Lung (tissue), 12 donors: Measurements from ENCODE around the gene CALR3. TPM values are rescaled to one million over a fixed set of nuclear protein-coding genes. Genes with fewer than 3 reads are reported as not detected.
A peak's percentile ranks its signal among the peaks of the same experiment; 100 is the strongest.

Experiments used
- ATAC-seq: fragments of 200-7000 bp; cut with Tn5 transposase; one replicate; pipeline ENCODE4 v1.9.1; 2020; ENCODE audit warnings: moderate number of reproducible peaks; ENCODE audit not compliant: insufficient read depth, low FRiP score
- DNase-seq, 3 donors: peaks; one replicate each; pipeline ENCODE4 v3.0.0-alpha.2; 2013 to 2017
- H3K27ac ChIP-seq, 2 donors: one replicate each; pipeline ENCODE4 v1.5.1; 2013; ENCODE audit warnings: mild to moderate bottlenecking in 2 of 2, moderate library complexity in 2 of 2, control low read depth in 1 of 2, inconsistent platforms in 1 of 2, low read depth in 1 of 2, low read length in 1 of 2
- H3K27me3 ChIP-seq, 3 donors: one replicate each; pipeline ENCODE4 v1.5.1; 2013; ENCODE audit warnings: low read length in 2 of 3; ENCODE audit not compliant: control insufficient read depth in 3 of 3, insufficient read depth in 3 of 3
- H3K36me3 ChIP-seq, 4 donors: one replicate each; pipeline ENCODE4 v1.5.1; 2013; ENCODE audit warnings: low read length in 4 of 4, mild to moderate bottlenecking in 1 of 4, moderate library complexity in 1 of 4; ENCODE audit not compliant: control insufficient read depth in 4 of 4, insufficient read depth in 4 of 4
- H3K4me1 ChIP-seq, 5 donors: one replicate each; pipeline ENCODE4 v1.5.1; 2013; ENCODE audit warnings: low read length in 5 of 5, mild to moderate bottlenecking in 2 of 5, moderate library complexity in 1 of 5; ENCODE audit not compliant: control insufficient read depth in 5 of 5, insufficient read depth in 5 of 5
- H3K4me3 ChIP-seq: one replicate; pipeline ENCODE4 v1.5.1; 2013; ENCODE audit warnings: mild to moderate bottlenecking, control low read depth, moderate library complexity
- H3K9ac ChIP-seq, 2 donors: one replicate each; pipeline ENCODE4 v1.5.1; 2013; ENCODE audit warnings: low read length in 2 of 2, control low read depth in 1 of 2; ENCODE audit not compliant: insufficient read depth in 1 of 2
- H3K9me3 ChIP-seq, 4 donors: one replicate each; pipeline ENCODE4 v1.5.1; 2013; ENCODE audit warnings: low read length in 3 of 4, mild to moderate bottlenecking in 1 of 4, moderate library complexity in 1 of 4; ENCODE audit not compliant: control insufficient read depth in 4 of 4, insufficient read depth in 3 of 4
- WGBS, 2 donors: extraction: QIAGEN DNeasy Blood & Tissue Kit; methylation state at CpG; one replicate each; pipeline ENCODE4 v1.1.7; 2013; 5-methylcytosine and 5-hydroxymethylcytosine counted together
- polyA plus RNA-seq, 2 donors: library from polyadenylated mRNA; stranded (reverse); fragments of 200-250 nt; gene quantifications; one replicate each; pipeline ENCODE4 v1.2.1, GENCODE V29; 2013
- total RNA-seq, 2 donors: library from RNA; depleted of rRNA in 1 of 2; stranded (reverse); fragments of >200 nt in 1 of 2; gene quantifications; one replicate each; pipeline ENCODE4 v1.2.1, GENCODE V29; 2014 to 2021
- TF ChIP-seq, protein P1 (sequence below): IDR thresholded peaks from 2 replicates; pipeline ENCODE4 v1.5.1; 2012; ENCODE audit warnings: mild to moderate bottlenecking; ENCODE audit errors: control extremely low read depth, extremely low read depth
- donor health status: control.
- donor health status: control.
- donor health status: Bipolar disorder and iron deficiency.
- donor health status: healthy.
- donor health status: DM: yes; HTN: yes; CAD: no.

The CALR3 gene
- total and polyA plus RNA-seq, 4 donors: 0.07 TPM; not detected in 3

DNA sequence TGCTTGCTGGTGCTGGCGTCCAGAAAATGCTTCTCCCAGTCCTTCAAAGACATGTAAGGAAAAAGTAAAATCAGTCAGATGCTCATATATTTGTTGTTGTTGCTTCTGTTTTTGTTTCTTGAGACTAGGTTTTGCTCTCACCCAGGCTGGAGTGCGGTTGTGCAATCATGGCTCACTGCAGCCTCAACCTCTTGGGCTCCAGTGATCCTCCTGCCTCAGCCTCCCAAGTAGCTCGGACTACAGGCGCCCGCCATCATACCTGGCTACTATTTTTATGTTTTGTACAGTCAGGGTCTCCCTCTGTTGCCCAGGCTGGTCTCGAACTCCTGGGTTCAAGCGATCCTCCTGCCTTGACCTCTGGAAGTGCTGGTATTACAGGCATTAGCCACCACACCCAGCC, 13.2 kb downstream of the CALR3 start:
- no peaks in the 10 kb centered on the region for H3K27me3 ChIP-seq
- ATAC-seq (no peak), DNase-seq (no peak)
- H3K9ac ChIP-seq: no peak overlapping the region
- H3K4me1 ChIP-seq: no peaks in the 10 kb centered on the region
- H3K4me3 ChIP-seq: no peak overlapping the region
- WGBS, 2 donors: 83% methylated on average over 7 of the region's 7 CpGs
- no peaks in the 10 kb centered on the region for H3K36me3 ChIP-seq
- no peaks in the 10 kb centered on the region for H3K9me3 ChIP-seq
- TF ChIP-seq, protein P1, sequence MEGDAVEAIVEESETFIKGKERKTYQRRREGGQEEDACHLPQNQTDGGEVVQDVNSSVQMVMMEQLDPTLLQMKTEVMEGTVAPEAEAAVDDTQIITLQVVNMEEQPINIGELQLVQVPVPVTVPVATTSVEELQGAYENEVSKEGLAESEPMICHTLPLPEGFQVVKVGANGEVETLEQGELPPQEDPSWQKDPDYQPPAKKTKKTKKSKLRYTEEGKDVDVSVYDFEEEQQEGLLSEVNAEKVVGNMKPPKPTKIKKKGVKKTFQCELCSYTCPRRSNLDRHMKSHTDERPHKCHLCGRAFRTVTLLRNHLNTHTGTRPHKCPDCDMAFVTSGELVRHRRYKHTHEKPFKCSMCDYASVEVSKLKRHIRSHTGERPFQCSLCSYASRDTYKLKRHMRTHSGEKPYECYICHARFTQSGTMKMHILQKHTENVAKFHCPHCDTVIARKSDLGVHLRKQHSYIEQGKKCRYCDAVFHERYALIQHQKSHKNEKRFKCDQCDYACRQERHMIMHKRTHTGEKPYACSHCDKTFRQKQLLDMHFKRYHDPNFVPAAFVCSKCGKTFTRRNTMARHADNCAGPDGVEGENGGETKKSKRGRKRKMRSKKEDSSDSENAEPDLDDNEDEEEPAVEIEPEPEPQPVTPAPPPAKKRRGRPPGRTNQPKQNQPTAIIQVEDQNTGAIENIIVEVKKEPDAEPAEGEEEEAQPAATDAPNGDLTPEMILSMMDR: no peak
- no peak overlapping the region for H3K27ac ChIP-seq

DNA sequence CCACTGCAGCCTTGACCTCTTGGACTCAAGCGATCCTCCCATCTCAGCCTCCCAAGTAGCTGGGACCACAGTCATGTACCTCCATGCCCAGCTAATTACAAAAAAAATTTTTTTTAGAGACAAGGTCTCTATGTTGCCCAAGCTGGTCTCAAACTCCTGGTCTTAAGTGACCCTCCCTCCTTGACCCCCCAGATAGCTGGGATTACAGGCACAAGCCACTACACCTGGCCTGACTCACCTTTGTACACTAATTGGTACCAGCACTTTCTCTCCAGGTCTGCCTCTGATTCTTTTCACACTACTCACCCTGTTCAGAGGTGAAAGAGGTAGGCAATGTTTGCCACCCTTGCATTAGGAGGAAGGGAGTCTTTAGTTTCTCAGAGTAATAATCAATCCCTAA, 18.7 kb downstream of the CALR3 start:
- WGBS, 2 donors: 92 to 97% methylated on average over 1 of the region's 1 CpG
- TF ChIP-seq, protein P1: no peak
- no peaks in the 10 kb centered on the region for H3K36me3 ChIP-seq
- no peaks in the 10 kb centered on the region for H3K27me3 ChIP-seq
- peaks cover 0 to 2% (median 0%) of the 10 kb centered on the region in 5 donors for H3K4me1 ChIP-seq
- H3K9me3 ChIP-seq: peaks cover 0 to 2% (median 1%) of the 10 kb centered on the region in 4 donors
- ATAC-seq: no peak
- no peak overlapping the region for H3K9ac ChIP-seq
- DNase-seq: no peak
- no peak overlapping the region for H3K27ac ChIP-seq
- H3K4me3 ChIP-seq: no peak overlapping the region

DNA sequence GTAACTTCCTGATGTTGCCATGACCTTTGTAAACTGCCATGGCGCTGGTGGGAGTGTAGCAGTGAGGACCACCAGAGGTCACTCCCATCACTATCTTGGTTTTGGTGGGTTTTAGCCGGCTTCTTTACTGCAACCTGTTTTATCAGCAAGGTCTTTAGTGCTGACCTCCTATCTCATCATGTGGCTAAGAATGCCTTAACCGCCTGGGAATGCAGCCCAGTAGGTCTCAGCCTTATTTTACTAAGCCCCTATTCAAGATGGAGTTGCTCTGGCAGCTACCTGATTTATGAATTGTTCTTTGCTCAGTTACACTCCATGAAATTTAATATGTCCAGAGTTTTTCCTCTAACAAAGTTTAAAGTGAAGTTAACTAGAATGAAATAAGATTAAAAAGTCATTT, 19.6 kb downstream of the CALR3 start:
- Histone ChIP-seq H3K4me1 (peaks cover 0 to 4% (median 2%) of the 10 kb centered on the region in 5 donors), H3K27me3 (no peaks in the 10 kb centered on the region), H3K36me3 (no peaks in the 10 kb centered on the region), H3K9ac (no peak overlapping the region), H3K9me3 (peaks cover 0 to 2% (median 1%) of the 10 kb centered on the region in 4 donors), H3K27ac (no peak overlapping the region), H3K4me3 (no peak overlapping the region)
- 71 to 84% methylated on average over 3 of the region's 3 CpGs for WGBS, 2 donors
- ATAC-seq (no peak), DNase-seq (no peak)
- TF ChIP-seq, protein P1: no peak

DNA sequence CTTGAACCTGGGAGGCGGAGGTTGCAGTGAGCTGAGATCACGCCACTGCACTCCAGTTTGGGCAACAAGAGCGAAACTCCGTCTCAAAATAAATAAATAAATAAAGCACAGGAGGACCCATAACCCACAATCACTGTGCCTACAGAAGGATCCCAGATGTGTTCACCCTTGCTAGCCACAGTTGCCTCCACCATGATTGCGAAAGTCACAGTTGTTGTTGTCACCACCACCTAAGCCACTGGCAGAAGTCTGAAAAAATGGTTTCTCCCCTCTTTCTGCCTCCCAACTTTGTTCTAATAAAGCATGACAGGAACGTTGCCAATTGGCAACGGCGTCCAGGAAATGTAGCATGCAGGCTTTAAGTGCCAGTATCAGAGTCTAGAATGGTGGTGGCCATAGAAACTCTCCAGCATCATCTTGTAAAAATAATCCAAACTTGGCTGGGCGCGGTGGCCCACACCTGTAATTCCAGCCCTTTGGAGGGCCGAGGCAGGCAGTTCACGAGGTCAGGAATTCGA, 22.0 kb downstream of the CALR3 start:
- H3K9me3 ChIP-seq: peaks cover 0 to 2% (median 1%) of the 10 kb centered on the region in 4 donors
- 56 to 75% methylated on average over 13 of the region's 13 CpGs for WGBS, 2 donors
- TF ChIP-seq, protein P1: no peak
- H3K9ac ChIP-seq: no peak overlapping the region
- no peak overlapping the region for H3K27ac ChIP-seq
- H3K4me3 ChIP-seq: no peak overlapping the region
- H3K27me3 ChIP-seq: no peaks in the 10 kb centered on the region
- H3K4me1 ChIP-seq: peaks cover 4 to 15% (median 7%) of the 10 kb centered on the region in 5 donors
- ATAC-seq: no peak
- H3K36me3 ChIP-seq: peaks cover 0 to 3% (median 0%) of the 10 kb centered on the region in 4 donors
- peak in 2 of 3 donors; percentile 50 to 68 for DNase-seq
